Astrocyte of the cerebellum (primary cell): ENCODE measurements around the gene NCF4.

Experiments
- DNase-seq: peaks from one replicate; pipeline ENCODE4 v3.0.0-alpha.2; 2011; ENCODE audit warnings: low read depth
- H3K4me3 ChIP-seq: 2 replicates; pipeline ENCODE4 v1.5.1; 2011; ENCODE audit warnings: mild to moderate bottlenecking, low read depth, low read length, moderate library complexity
- in situ Hi-C: cut with HindIII; loops from 2 replicates; pipeline ENCODE4 v1.10.0; 2017; ENCODE audit warnings: low sequenced_read_pairs
- TF ChIP-seq, protein P1 (sequence below): IDR thresholded peaks from 2 replicates; pipeline ENCODE4 v1.5.1; 2012; ENCODE audit warnings: low read length, low read depth, moderate library complexity, mild to moderate bottlenecking; ENCODE audit errors: missing control alignments

The NCF4 gene

DNA sequence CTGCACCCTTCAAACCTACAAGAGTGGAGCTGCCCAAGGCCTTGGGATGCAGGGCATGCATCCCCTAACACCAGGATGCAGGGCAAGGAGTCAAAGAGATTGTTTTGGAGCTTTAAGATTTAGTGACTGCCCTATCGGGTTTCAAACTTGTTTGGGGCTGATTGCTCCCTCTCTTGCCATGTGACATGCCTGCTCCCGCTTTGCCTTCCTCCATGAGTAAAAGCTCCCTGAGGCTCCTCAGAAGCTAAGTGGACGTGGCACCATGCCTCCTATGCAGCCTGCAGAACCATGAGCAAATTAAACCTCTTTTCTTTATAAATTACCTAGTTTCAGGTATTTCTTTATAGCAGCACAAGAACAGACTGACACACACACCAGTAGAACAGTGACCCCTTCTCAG lies 36.8 kb downstream of the NCF4 start:
- no peak for DNase-seq
- TF ChIP-seq, protein P1, sequence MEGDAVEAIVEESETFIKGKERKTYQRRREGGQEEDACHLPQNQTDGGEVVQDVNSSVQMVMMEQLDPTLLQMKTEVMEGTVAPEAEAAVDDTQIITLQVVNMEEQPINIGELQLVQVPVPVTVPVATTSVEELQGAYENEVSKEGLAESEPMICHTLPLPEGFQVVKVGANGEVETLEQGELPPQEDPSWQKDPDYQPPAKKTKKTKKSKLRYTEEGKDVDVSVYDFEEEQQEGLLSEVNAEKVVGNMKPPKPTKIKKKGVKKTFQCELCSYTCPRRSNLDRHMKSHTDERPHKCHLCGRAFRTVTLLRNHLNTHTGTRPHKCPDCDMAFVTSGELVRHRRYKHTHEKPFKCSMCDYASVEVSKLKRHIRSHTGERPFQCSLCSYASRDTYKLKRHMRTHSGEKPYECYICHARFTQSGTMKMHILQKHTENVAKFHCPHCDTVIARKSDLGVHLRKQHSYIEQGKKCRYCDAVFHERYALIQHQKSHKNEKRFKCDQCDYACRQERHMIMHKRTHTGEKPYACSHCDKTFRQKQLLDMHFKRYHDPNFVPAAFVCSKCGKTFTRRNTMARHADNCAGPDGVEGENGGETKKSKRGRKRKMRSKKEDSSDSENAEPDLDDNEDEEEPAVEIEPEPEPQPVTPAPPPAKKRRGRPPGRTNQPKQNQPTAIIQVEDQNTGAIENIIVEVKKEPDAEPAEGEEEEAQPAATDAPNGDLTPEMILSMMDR = no peak
- in situ Hi-C loops = no loop called here
- H3K4me3 ChIP-seq = no peak overlapping the region

DNA sequence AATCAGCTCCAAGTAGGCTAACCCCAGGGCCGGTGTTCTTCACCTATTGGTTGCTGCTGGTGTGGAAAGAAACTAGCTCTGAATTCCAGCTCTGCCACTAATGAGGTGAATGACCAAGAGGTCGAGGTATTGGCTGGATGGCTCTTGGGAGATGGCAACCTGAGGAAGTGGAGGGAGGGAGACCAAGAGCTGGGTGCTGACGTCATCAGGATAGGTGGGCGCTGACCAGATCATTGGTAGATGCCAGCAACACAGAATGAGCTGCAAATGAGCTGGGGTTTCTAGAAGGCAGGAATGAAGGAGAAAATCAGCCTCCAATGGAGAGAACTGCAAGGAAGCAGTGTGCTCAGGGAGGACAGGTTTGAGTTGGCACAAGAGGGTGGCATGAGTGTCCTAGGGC lies 37.9 kb downstream of the NCF4 start:
- no peak overlapping the region for H3K4me3 ChIP-seq
- no peak for DNase-seq
- in situ Hi-C loops = no loop called here
- TF ChIP-seq, protein P1 = no peak

DNA sequence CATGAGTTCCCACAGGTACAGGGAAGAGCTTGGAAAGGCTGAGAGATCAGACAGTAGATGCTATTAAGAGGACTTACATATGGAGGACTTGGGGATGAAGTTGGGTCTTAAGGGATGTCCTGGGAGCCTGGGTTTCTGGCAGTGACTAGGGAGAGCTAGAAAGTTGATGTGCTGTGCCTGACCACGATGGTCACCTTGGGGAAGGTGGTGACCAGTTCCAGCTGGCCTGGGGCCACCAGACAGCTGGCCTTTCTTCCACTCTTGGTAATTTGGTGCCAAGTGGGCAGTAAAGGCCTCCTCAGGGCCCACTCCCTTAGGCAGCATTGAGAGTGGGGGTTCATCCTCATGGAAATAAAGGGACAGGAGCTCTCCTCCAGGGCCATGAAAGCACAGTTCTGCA lies 38.7 kb downstream of the NCF4 start:
- TF ChIP-seq, protein P1 = no peak
- H3K4me3 ChIP-seq = no peak overlapping the region
- DNase-seq = no peak
- in situ Hi-C loops = no loop called here

DNA sequence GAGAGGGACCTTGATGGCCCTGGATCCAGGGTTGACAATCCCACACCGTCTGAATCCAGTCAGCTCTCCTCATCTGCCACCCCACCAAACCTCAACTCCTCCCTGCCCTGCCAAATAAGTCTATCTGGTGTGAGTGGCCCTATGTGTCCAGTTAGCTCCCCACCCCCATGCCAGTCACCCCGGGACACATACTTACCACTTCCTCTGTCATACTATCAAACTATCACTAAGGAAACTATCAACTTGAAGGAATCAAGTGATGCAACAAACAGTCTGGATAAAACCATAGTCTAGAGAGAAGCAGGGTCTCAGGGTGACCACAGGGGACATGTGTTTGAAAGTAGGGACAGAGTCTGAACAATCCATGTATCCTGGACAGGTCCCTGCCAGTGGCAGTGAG lies 39.4 kb downstream of the NCF4 start:
- TF ChIP-seq, protein P1 = no peak
- no peak overlapping the region for H3K4me3 ChIP-seq
- in situ Hi-C loops = no loop called here
- DNase-seq = no peak

DNA sequence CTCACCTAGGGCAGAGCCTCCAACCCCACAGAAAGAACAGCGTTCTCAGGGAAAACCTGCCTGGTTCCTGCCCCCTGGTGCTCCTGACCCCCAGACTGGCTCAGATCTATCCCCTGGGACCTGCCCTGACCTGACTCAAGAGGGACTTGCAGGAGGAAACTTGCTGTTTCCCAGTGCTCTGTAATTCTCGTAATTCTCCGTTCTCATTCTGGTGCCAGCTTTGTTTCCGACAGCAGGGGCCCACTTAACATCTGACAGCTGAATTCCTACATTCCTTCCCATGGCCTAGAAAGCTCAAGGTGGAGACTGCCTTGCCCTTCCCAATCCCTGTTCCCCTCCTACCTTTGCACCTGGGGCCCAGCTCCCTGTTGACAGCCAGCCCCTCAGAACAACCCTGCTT lies 40.1 kb downstream of the NCF4 start:
- TF ChIP-seq, protein P1 = no peak
- DNase-seq = no peak
- H3K4me3 ChIP-seq = no peak overlapping the region
- in situ Hi-C loops = no loop called here

DNA sequence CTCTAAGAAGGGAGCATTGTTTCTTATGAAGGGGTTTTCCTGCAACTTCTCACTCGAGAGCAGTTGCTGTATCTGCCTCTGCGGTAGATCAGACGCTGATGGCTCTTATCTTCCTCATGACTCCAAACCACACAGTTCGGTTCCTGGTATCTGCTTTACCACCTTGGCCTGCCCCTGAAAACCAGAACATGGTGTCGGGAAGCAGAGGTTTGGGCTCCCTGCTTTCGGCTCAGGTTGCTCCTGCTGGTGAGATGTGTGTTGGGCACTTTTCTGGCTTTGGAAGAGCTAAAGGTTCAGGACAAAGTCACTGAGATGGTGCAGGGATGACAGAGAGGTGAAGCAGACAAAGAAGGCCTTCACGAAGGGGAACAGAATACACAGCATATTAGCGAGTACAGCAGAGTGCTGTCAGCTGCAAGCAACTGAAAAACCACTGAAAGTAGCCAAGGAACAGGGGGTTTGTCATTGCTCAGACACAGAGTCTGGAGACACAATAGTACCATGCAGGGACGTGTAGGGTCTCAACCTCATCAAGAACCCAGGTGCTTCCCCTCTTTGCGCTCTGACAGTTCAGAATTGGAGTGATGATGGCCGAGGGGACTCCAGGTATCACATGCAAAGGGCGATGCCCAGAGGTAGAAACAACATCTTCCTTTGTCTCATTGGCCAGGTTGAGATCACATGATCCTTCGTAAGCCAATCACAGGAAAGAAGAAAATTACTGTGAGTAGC lies 40.8 kb downstream of the NCF4 start:
- H3K4me3 ChIP-seq = no peak overlapping the region
- DNase-seq = no peak
- TF ChIP-seq, protein P1 = no peak
- in situ Hi-C loops = no loop called here
